Fibroblast of the aortic adventitia (primary cell): ENCODE results near the gene GEMIN4. TPM values are rescaled to one million over a fixed set of nuclear protein-coding genes. Genes with fewer than 3 reads are reported as not detected.
A peak's percentile ranks its signal among the peaks of the same experiment; 100 is the strongest.
"Not testable (repeated sequence)": the region's sequence is repeated elsewhere in the genome, so short reads cannot be mapped to it uniquely, and the experiment has no call there.

Source experiments
- DNase-seq: peaks from one replicate; pipeline ENCODE4 v3.0.0-alpha.2; 2010; ENCODE audit warnings: low read depth
- H3K4me3 ChIP-seq: 2 replicates; pipeline ENCODE4 v1.5.1; 2011; ENCODE audit warnings: low read depth, mild to moderate bottlenecking, control low read depth, low read length, moderate library complexity
- CTCF ChIP-seq: IDR thresholded peaks from 2 replicates; pipeline ENCODE4 v1.5.1; 2011; ENCODE audit warnings: mild to moderate bottlenecking, low read length, control low read depth, inconsistent platforms; ENCODE audit not compliant: insufficient read depth
- total RNA-seq: library from RNA; depleted of rRNA; stranded (reverse); fragments of >200 nt; gene quantifications from 2 replicates; pipeline ENCODE4 v1.2.3, GENCODE V29; 2012; ENCODE audit warnings: low replicate concordance

GEMIN4 gene
- total RNA-seq, 1 donor: 16.7 TPM

GRCh38 chr17:789160-789840 lies 37.2 kb upstream of the GEMIN4 start:
- H3K4me3 ChIP-seq: no peak overlapping the region
- DNase-seq: no peak
- TF ChIP-seq CTCF: no peak

GRCh38 chr17:788551-788950 lies 36.5 kb upstream of the GEMIN4 start:
- no peak overlapping the region for H3K4me3 ChIP-seq
- no peak for DNase-seq
- no peak for TF ChIP-seq CTCF

GRCh38 chr17:787641-788221 lies 35.7 kb upstream of the GEMIN4 start:
- no peak for DNase-seq
- no peak for TF ChIP-seq CTCF
- H3K4me3 ChIP-seq: no peak overlapping the region

- H3K4me3 ChIP-seq, DNase-seq: not testable (repeated sequence)
These were observed 33.8 kb upstream of the GEMIN4 start for GRCh38 chr17:785901-786300.

GRCh38 chr17:784143-784542 lies 32.1 kb upstream of the GEMIN4 start:
- no peak for DNase-seq
- no peak for TF ChIP-seq CTCF
- H3K4me3 ChIP-seq: no peak overlapping the region

GRCh38 chr17:781805-782731 lies 30.0 kb upstream of the GEMIN4 start, which contains the start of the genes GLOD4 and MRM3:
TSS of gene GLOD4 (minus strand) at chr17:782280. CDS start at chr17:782255, 25 bp downstream.
TSS of gene MRM3 (plus strand) at chr17:782353. CDS start at chr17:782379, 26 bp downstream.
- TF ChIP-seq CTCF: peak; percentile 19
- DNase-seq: peak; percentile 86
- peak within 1 kb of the TSS; percentile 73 for H3K4me3 ChIP-seq

GRCh38 chr17:778096-778495 lies 26.0 kb upstream of the GEMIN4 start:
- no peak for DNase-seq
- H3K4me3 ChIP-seq: no peak overlapping the region
- no peak for TF ChIP-seq CTCF
